GM12872 (cell line): ENCODE data around the gene CUL7.

Source experiments
- CTCF ChIP-seq: IDR thresholded peaks from 3 replicates; pipeline ENCODE4 v1.5.1; 2011; ENCODE audit warnings: low read depth, mild to moderate bottlenecking, low read length, moderate library complexity; ENCODE audit not compliant: insufficient read depth

The CUL7 gene

GRCh38 chr6:43032326-43032725 is 21.3 kb downstream of the CUL7 start:
- TF ChIP-seq CTCF: no peak

GRCh38 chr6:43029120-43029519 is 24.5 kb downstream of the CUL7 start:
- TF ChIP-seq CTCF: no peak

GRCh38 chr6:43026365-43026764 is 27.3 kb downstream of the CUL7 start:
- no peak for TF ChIP-seq CTCF

GRCh38 chr6:43024436-43024835 is 29.2 kb downstream of the CUL7 start:
- no peak for TF ChIP-seq CTCF

- TF ChIP-seq CTCF: no peak
Observed at GRCh38 chr6:43021270-43022047, 32.2 kb downstream of the CUL7 start, which contains the start of gene RRP36. Gene RRP36, plus strand, starts transcription at chr6:43021623. Its CDS starts 32 bp downstream, at chr6:43021655.

GRCh38 chr6:43020847-43021246 is 32.8 kb downstream of the CUL7 start:
- TF ChIP-seq CTCF: no peak

GRCh38 chr6:43020052-43020705 is 33.5 kb downstream of the CUL7 start:
- no peak for TF ChIP-seq CTCF
